GDM1 (cell line): ENCODE data around the gene PSEN1.

Experiments used
- DNase-seq: peaks from one replicate; lab custom pipeline; 2025; lab: John Stamatoyannopoulos, UW

PSEN1 gene

GRCh38 chr14:73239393-73240241, 103.3 kb downstream of the PSEN1 start:
- DNase-seq, result no peak

- DNase-seq, result peak; percentile 47
Observed at GRCh38 chr14:73240816-73241480, 104.6 kb downstream of the PSEN1 start.

- DNase-seq, result no peak
Observed at GRCh38 chr14:73241481-73242165, 105.3 kb downstream of the PSEN1 start.

GRCh38 chr14:73242357-73242901, 106.1 kb downstream of the PSEN1 start:
- peak; percentile 23 for DNase-seq

- DNase-seq, result no peak
Observed at GRCh38 chr14:73243341-73243740, 107.0 kb downstream of the PSEN1 start.

GRCh38 chr14:73243748-73244147, 107.4 kb downstream of the PSEN1 start:
- no peak for DNase-seq

- no peak for DNase-seq
Observed at GRCh38 chr14:73244541-73245290, 108.4 kb downstream of the PSEN1 start.

GRCh38 chr14:73245480-73246325, 109.4 kb downstream of the PSEN1 start:
- peak; percentile 38 for DNase-seq

GRCh38 chr14:73246387-73247150, 110.3 kb downstream of the PSEN1 start:
- no peak for DNase-seq

GRCh38 chr14:73248108-73248868, 112.0 kb downstream of the PSEN1 start:
- no peak for DNase-seq

GRCh38 chr14:73249108-73249507, 112.8 kb downstream of the PSEN1 start:
- DNase-seq, result no peak

- DNase-seq, result no peak
Observed at GRCh38 chr14:73249564-73250316, 113.4 kb downstream of the PSEN1 start.

- DNase-seq, result no peak
Observed at GRCh38 chr14:73250317-73250713, 114.0 kb downstream of the PSEN1 start.

GRCh38 chr14:73250781-73251500, 114.6 kb downstream of the PSEN1 start:
- DNase-seq, result no peak

- DNase-seq, result no peak
Observed at GRCh38 chr14:73251516-73252215, 115.4 kb downstream of the PSEN1 start.

- no peak for DNase-seq
Observed at GRCh38 chr14:73252491-73253322, 116.4 kb downstream of the PSEN1 start.

- DNase-seq, result no peak
Observed at GRCh38 chr14:73253323-73253610, 117.0 kb downstream of the PSEN1 start.
